ENCODE measurements around the gene DYNC1LI1.
"Not testable (repeated sequence)": the region's sequence is repeated elsewhere in the genome, so short reads cannot be mapped to it uniquely, and the experiment has no call there.

The DYNC1LI1 gene

DNA sequence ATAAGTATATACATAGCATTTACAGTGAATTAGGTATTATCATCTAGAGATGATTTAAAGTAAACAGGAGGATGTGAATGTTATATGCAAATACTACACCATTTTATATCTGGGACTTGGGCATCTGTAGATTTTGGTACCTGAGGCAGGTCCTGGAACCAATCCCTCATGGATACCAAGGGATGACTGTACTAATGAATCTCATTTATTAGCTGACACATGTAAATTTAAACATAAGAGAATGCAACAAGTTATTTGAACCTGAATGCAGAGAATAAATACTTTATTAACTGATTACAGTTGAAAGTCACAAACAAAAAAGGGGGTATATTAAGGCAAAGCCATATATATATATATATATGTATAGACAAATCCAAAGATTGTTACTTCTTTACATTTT, 44.9 kb downstream of the DYNC1LI1 start:
- H2BK12ac ChIP-seq (ENCODE audit: low read length): no peak overlapping the region
- no peak overlapping the region for H4K8ac ChIP-seq (ENCODE audit: low read depth, low read length)
- no peak overlapping the region for H3K9ac ChIP-seq (ENCODE audit: low read length)
- no peaks in the 10 kb centered on the region for H3K79me1 ChIP-seq (ENCODE audit: low read length)
- no peak for DNase-seq
- no peak overlapping the region for H2BK120ac ChIP-seq (ENCODE audit: insufficient read depth, low read length, poor library complexity)
- H3K4me3 ChIP-seq (ENCODE audit: low read depth, low read length): no peak overlapping the region
- no peak overlapping the region for H2AK5ac ChIP-seq (ENCODE audit: low read length)
- H3K4me2 ChIP-seq (ENCODE audit: low read length): no peak overlapping the region
- H3K23ac ChIP-seq (ENCODE audit: low read length): no peak overlapping the region
- H4K91ac ChIP-seq (ENCODE audit: low read depth, low read length): no peak overlapping the region
- H2AFZ ChIP-seq (ENCODE audit: insufficient read depth, low read length, poor library complexity): no peak overlapping the region
- no peaks in the 10 kb centered on the region for H3K9me3 ChIP-seq (ENCODE audit: insufficient read depth, low read depth, low read length)
- H3K4me1 ChIP-seq (ENCODE audit: control insufficient read depth in 1 of 2, insufficient read depth in 2 of 2, low read length in 2 of 2): no peaks in the 10 kb centered on the region
- H3K18ac ChIP-seq (ENCODE audit: low read length): no peak overlapping the region
- H3K27me3 ChIP-seq (ENCODE audit: insufficient read depth, low read length): no peaks in the 10 kb centered on the region
- H4K12ac ChIP-seq (ENCODE audit: low read depth, low read length): no peak overlapping the region
- no peak overlapping the region for H3K4ac ChIP-seq (ENCODE audit: low read depth, low read length)
- no peak overlapping the region for H2BK5ac ChIP-seq (ENCODE audit: low read depth, low read length, poor library complexity)
- no peak overlapping the region for H3K14ac ChIP-seq (ENCODE audit: low read length)
- H3K79me2 ChIP-seq (ENCODE audit: control insufficient read depth, insufficient read depth, low read length, poor library complexity): no peaks in the 10 kb centered on the region
- no peak overlapping the region for H3K27ac ChIP-seq (ENCODE audit: low read depth, low read length)
- peaks cover 5 to 10% of the 10 kb centered on the region in 2 experiments for H3K36me3 ChIP-seq (ENCODE audit: control insufficient read depth in 1 of 2, insufficient read depth in 2 of 2, low read length in 2 of 2)

DNA sequence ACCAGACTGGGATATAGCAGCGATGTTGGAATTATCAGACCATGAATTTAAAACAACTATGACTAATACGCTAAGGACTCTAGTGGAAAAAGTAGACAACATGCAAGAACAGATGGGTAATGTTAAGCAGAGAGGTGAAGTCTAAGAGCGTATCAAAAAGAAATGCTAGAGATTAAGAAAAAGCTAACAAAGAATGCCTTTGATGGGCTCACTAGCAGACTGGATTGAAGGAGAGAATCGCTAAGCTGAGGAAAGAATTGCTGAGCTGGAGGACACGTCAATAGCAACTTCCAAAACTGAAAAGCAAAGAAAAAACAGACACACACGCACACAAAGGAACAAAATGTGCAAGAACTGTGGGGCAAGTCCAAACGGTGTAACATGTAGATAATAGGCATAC, 48.0 kb downstream of the DYNC1LI1 start:
- H2BK5ac ChIP-seq (ENCODE audit: low read depth, low read length, poor library complexity): no peak overlapping the region
- H3K4me2 ChIP-seq (ENCODE audit: low read length): no peak overlapping the region
- H3K36me3 ChIP-seq (ENCODE audit: control insufficient read depth in 1 of 2, insufficient read depth in 2 of 2, low read length in 2 of 2): peaks cover under 1 to 6% of the 10 kb centered on the region in 2 experiments
- H3K14ac ChIP-seq (ENCODE audit: low read length): no peak overlapping the region
- H2BK12ac ChIP-seq (ENCODE audit: low read length): no peak overlapping the region
- no peak overlapping the region for H2AFZ ChIP-seq (ENCODE audit: insufficient read depth, low read length, poor library complexity)
- no peaks in the 10 kb centered on the region for H3K27me3 ChIP-seq (ENCODE audit: insufficient read depth, low read length)
- H4K91ac ChIP-seq (ENCODE audit: low read depth, low read length): no peak overlapping the region
- no peaks in the 10 kb centered on the region for H3K4me1 ChIP-seq (ENCODE audit: control insufficient read depth in 1 of 2, insufficient read depth in 2 of 2, low read length in 2 of 2)
- no peak overlapping the region for H3K18ac ChIP-seq (ENCODE audit: low read length)
- H4K12ac ChIP-seq (ENCODE audit: low read depth, low read length): no peak overlapping the region
- no peaks in the 10 kb centered on the region for H3K9me3 ChIP-seq (ENCODE audit: insufficient read depth, low read depth, low read length)
- H3K79me1 ChIP-seq (ENCODE audit: low read length): no peaks in the 10 kb centered on the region
- no peak for DNase-seq
- no peak overlapping the region for H2BK120ac ChIP-seq (ENCODE audit: insufficient read depth, low read length, poor library complexity)
- no peak overlapping the region for H4K8ac ChIP-seq (ENCODE audit: low read depth, low read length)
- no peak overlapping the region for H2AK5ac ChIP-seq (ENCODE audit: low read length)
- no peak overlapping the region for H3K27ac ChIP-seq (ENCODE audit: low read depth, low read length)
- no peak overlapping the region for H3K4ac ChIP-seq (ENCODE audit: low read depth, low read length)
- no peak overlapping the region for H3K4me3 ChIP-seq (ENCODE audit: low read depth, low read length)
- H3K9ac ChIP-seq (ENCODE audit: low read length): no peak overlapping the region
- WGBS (ENCODE audit: extremely low coverage, insufficient coverage, insufficient read length): no CpG with 5 or more reads among the region's 7 CpGs
- H3K79me2 ChIP-seq (ENCODE audit: control insufficient read depth, insufficient read depth, low read length, poor library complexity): no peaks in the 10 kb centered on the region
- H3K23ac ChIP-seq (ENCODE audit: low read length): no peak overlapping the region

DNA sequence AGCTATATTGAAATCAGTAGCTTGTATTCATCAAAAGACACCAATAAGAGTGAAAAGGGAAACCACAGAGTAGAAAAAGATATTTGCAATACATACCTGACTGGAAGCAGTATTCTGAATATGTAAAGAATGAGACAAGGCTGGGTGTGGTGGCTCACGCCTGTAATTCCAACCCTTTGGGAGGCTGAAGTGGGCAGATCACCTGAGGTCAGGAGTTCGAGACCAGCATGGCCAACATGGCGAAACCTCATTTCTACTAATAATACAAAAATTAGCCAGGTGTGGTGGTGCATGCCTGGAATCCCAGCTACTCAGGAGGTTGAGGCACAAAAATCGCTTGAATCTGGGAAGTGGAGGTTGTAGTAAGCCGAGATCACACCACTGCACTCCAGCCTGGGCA, 51.7 kb downstream of the DYNC1LI1 start:
- not testable (repeated sequence) for H2BK5ac ChIP-seq (ENCODE audit: low read depth, low read length, poor library complexity); H2AFZ ChIP-seq (ENCODE audit: insufficient read depth, low read length, poor library complexity); H3K79me1 ChIP-seq (ENCODE audit: low read length); H3K4me1 ChIP-seq (ENCODE audit: control insufficient read depth in 1 of 2, insufficient read depth in 2 of 2, low read length in 2 of 2); H3K27ac ChIP-seq (ENCODE audit: low read depth, low read length); H3K4me3 ChIP-seq (ENCODE audit: low read depth, low read length); H2BK120ac ChIP-seq (ENCODE audit: insufficient read depth, low read length, poor library complexity); H4K91ac ChIP-seq (ENCODE audit: low read depth, low read length); H3K79me2 ChIP-seq (ENCODE audit: control insufficient read depth, insufficient read depth, low read length, poor library complexity); H3K4me2 ChIP-seq (ENCODE audit: low read length); H3K27me3 ChIP-seq (ENCODE audit: insufficient read depth, low read length); H4K8ac ChIP-seq (ENCODE audit: low read depth, low read length); H3K23ac ChIP-seq (ENCODE audit: low read length); H3K14ac ChIP-seq (ENCODE audit: low read length); H3K9me3 ChIP-seq (ENCODE audit: insufficient read depth, low read depth, low read length); H3K18ac ChIP-seq (ENCODE audit: low read length); H3K4ac ChIP-seq (ENCODE audit: low read depth, low read length); H3K9ac ChIP-seq (ENCODE audit: low read length); H4K12ac ChIP-seq (ENCODE audit: low read depth, low read length); H3K36me3 ChIP-seq (ENCODE audit: control insufficient read depth in 1 of 2, insufficient read depth in 2 of 2, low read length in 2 of 2); H2AK5ac ChIP-seq (ENCODE audit: low read length); H2BK12ac ChIP-seq (ENCODE audit: low read length)
- no CpG with 5 or more reads among the region's 5 CpGs for WGBS (ENCODE audit: extremely low coverage, insufficient coverage, insufficient read length)
- DNase-seq: peak; percentile 80 to 86

DNA sequence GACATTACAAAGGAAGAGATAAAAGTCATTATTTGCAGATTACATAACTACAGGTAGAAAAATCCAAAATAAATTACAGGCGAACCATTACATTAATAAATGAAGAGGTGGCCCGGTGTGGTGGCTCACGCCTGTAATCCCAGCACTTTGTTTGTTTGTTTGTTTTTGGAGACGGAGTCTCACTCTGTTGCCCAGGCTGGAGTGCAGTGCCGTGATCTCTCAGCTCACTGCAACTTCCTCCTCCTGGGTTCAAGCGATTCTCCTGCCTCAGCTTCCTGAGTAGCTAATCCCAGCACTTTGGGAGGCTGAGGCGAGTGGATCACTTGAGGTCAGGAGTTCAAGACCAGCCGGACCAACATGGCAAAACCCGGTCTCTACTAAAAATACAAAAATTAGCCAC, 53.9 kb downstream of the DYNC1LI1 start:
- WGBS (ENCODE audit: extremely low coverage, insufficient coverage, insufficient read length): no CpG with 5 or more reads among the region's 9 CpGs
- H3K27me3 ChIP-seq (ENCODE audit: insufficient read depth, low read length); H3K18ac ChIP-seq (ENCODE audit: low read length); H3K23ac ChIP-seq (ENCODE audit: low read length); H3K4ac ChIP-seq (ENCODE audit: low read depth, low read length); H2AK5ac ChIP-seq (ENCODE audit: low read length); H2BK120ac ChIP-seq (ENCODE audit: insufficient read depth, low read length, poor library complexity); H3K79me2 ChIP-seq (ENCODE audit: control insufficient read depth, insufficient read depth, low read length, poor library complexity); H4K8ac ChIP-seq (ENCODE audit: low read depth, low read length); H3K9ac ChIP-seq (ENCODE audit: low read length); H3K4me3 ChIP-seq (ENCODE audit: low read depth, low read length); H2AFZ ChIP-seq (ENCODE audit: insufficient read depth, low read length, poor library complexity); H3K27ac ChIP-seq (ENCODE audit: low read depth, low read length); H2BK5ac ChIP-seq (ENCODE audit: low read depth, low read length, poor library complexity); H4K12ac ChIP-seq (ENCODE audit: low read depth, low read length); H3K36me3 ChIP-seq (ENCODE audit: control insufficient read depth in 1 of 2, insufficient read depth in 2 of 2, low read length in 2 of 2); H4K91ac ChIP-seq (ENCODE audit: low read depth, low read length); H2BK12ac ChIP-seq (ENCODE audit: low read length); H3K4me2 ChIP-seq (ENCODE audit: low read length); H3K9me3 ChIP-seq (ENCODE audit: insufficient read depth, low read depth, low read length); H3K79me1 ChIP-seq (ENCODE audit: low read length); H3K4me1 ChIP-seq (ENCODE audit: control insufficient read depth in 1 of 2, insufficient read depth in 2 of 2, low read length in 2 of 2); H3K14ac ChIP-seq (ENCODE audit: low read length): not testable (repeated sequence)
- peak in 1 of 2 donors; percentile 25 for DNase-seq

DNA sequence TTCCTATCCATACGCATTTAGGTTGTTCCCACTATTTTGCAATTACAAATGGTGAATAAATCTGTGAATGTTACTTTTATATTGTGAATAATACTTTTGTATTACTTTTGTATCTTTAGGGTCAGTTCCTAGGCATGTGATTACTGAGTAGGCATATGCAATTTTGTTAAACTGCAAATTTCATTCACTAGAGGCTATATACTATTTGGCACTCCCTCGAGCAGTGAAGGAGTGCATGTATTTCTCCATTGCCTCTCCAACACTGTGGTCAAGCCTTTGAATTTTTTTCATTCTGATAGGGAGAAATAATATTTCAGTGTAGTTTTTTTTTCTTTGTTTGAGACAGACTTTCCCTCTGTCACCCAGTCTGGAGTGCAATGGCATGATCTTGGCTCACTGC, 59.7 kb downstream of the DYNC1LI1 start:
- Histone ChIP-seq H3K4ac (ENCODE audit: low read depth, low read length) (no peak overlapping the region), H3K14ac (ENCODE audit: low read length) (no peak overlapping the region), H4K91ac (ENCODE audit: low read depth, low read length) (no peak overlapping the region), H3K18ac (ENCODE audit: low read length) (no peak overlapping the region), H2BK12ac (ENCODE audit: low read length) (no peak overlapping the region), H3K36me3 (ENCODE audit: control insufficient read depth in 1 of 2, insufficient read depth in 2 of 2, low read length in 2 of 2) (no peaks in the 10 kb centered on the region), H3K9ac (ENCODE audit: low read length) (no peak overlapping the region), H4K8ac (ENCODE audit: low read depth, low read length) (no peak overlapping the region), H4K12ac (ENCODE audit: low read depth, low read length) (no peak overlapping the region), H3K23ac (ENCODE audit: low read length) (no peak overlapping the region), H3K27me3 (ENCODE audit: insufficient read depth, low read length) (no peaks in the 10 kb centered on the region), H3K79me2 (ENCODE audit: control insufficient read depth, insufficient read depth, low read length, poor library complexity) (no peaks in the 10 kb centered on the region), H3K4me3 (ENCODE audit: low read depth, low read length) (no peak overlapping the region), H3K4me2 (ENCODE audit: low read length) (no peak overlapping the region), H3K4me1 (ENCODE audit: control insufficient read depth in 1 of 2, insufficient read depth in 2 of 2, low read length in 2 of 2) (no peaks in the 10 kb centered on the region), H3K9me3 (ENCODE audit: insufficient read depth, low read depth, low read length) (no peaks in the 10 kb centered on the region), H3K79me1 (ENCODE audit: low read length) (no peaks in the 10 kb centered on the region), H2AFZ (ENCODE audit: insufficient read depth, low read length, poor library complexity) (no peak overlapping the region), H2AK5ac (ENCODE audit: low read length) (no peak overlapping the region), H2BK5ac (ENCODE audit: low read depth, low read length, poor library complexity) (no peak overlapping the region), H3K27ac (ENCODE audit: low read depth, low read length) (no peak overlapping the region), H2BK120ac (ENCODE audit: insufficient read depth, low read length, poor library complexity) (no peak overlapping the region)
- WGBS (ENCODE audit: extremely low coverage, insufficient coverage, insufficient read length): no CpG with 5 or more reads among the region's 2 CpGs
- no peak for DNase-seq

Measured in trophoblast cell (in vitro differentiated cells and primary cell).